ENCODE results near the gene CNGB1.

The CNGB1 gene

GRCh38 chr16:57958544-57958943 is 12.4 kb downstream of the CNGB1 start:
- TF ChIP-seq TAF1 (IDR thresholded peaks at IDR 0.05; ENCODE audit: low read depth): no peak
- peak; percentile 65 for TF ChIP-seq TEAD4 (IDR thresholded peaks at IDR 0.05)
- no peak for TF ChIP-seq RAD21 (IDR thresholded peaks at IDR 0.05; ENCODE audit: low read depth)
- no peak for TF ChIP-seq TCF12 (IDR thresholded peaks at IDR 0.05; ENCODE audit: low read depth)
- TF ChIP-seq MAX (IDR thresholded peaks at IDR 0.05): no peak
- no peak for TF ChIP-seq ZBTB7A (IDR thresholded peaks at IDR 0.05; ENCODE audit: low read depth)

DNA sequence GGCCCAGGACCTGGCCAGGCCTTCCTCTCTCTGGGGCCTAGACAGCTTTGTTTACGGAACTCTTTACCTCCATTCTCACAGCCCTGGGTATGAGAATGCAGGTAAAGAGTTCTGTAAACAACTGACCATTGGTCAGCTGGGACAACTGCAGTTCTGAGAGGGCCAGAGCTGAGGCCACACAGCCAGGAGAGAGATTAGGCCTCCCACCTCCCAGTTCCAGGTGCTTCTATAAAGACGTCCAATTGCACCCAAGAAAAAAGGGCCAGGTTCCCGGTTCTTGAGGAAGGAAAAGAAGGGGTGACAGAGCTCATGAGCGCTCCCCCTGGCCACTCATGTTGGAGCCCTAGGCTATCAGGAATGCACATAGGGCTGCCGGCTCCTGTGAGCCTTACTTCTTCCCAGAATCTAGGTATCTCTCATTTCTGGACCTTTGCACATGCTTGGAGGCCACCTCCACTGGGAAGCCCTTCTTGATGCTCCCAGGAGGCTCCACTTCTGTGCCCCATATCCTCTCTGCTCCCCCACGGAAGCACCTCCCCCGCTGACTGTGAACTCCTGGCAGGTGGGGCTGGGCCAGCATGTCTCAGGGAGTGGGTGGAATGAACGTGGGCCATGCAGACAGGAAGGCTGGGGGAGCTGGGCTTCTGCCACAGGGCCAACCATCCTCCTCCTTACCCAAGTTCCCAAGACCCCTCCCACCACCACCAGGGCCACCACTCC is 13.1 kb downstream of the CNGB1 start:
- TF ChIP-seq EGR1 (IDR thresholded peaks at IDR 0.05): no peak
- TF ChIP-seq, protein P1, sequence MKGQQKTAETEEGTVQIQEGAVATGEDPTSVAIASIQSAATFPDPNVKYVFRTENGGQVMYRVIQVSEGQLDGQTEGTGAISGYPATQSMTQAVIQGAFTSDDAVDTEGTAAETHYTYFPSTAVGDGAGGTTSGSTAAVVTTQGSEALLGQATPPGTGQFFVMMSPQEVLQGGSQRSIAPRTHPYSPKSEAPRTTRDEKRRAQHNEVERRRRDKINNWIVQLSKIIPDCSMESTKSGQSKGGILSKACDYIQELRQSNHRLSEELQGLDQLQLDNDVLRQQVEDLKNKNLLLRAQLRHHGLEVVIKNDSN (IDR thresholded peaks at IDR 0.05): no peak
- no peak for TF ChIP-seq RAD21 (IDR thresholded peaks at IDR 0.05; ENCODE audit: low read depth)
- TF ChIP-seq NFIC (IDR thresholded peaks at IDR 0.05): no peak
- no peak for TF ChIP-seq YY1 (IDR thresholded peaks at IDR 0.05; ENCODE audit: low read depth)
- no peak for TF ChIP-seq FOXM1 (IDR thresholded peaks at IDR 0.05; ENCODE audit: borderline replicate concordance, low read depth)
- no peak for TF ChIP-seq ZBTB7A (IDR thresholded peaks at IDR 0.05; ENCODE audit: low read depth)
- no peak for TF ChIP-seq TEAD4 (IDR thresholded peaks at IDR 0.05)

GRCh38 chr16:57956924-57957672 is 13.8 kb downstream of the CNGB1 start:
- TF ChIP-seq TEAD4 (IDR thresholded peaks at IDR 0.05) (no peak), EP300 (IDR thresholded peaks at IDR 0.05; ENCODE audit: borderline replicate concordance) (no peak), NFIC (IDR thresholded peaks at IDR 0.05) (no peak), ZBTB7A (IDR thresholded peaks at IDR 0.05; ENCODE audit: low read depth) (no peak), TAF1 (IDR thresholded peaks at IDR 0.05; ENCODE audit: low read depth) (no peak), CEBPB (IDR thresholded peaks at IDR 0.05) (no peak), TCF12 (IDR thresholded peaks at IDR 0.05; ENCODE audit: low read depth) (no peak), RAD21 (IDR thresholded peaks at IDR 0.05; ENCODE audit: low read depth) (no peak), MAX (IDR thresholded peaks at IDR 0.05) (no peak), FOXM1 (IDR thresholded peaks at IDR 0.05; ENCODE audit: borderline replicate concordance, low read depth) (no peak), EGR1 (IDR thresholded peaks at IDR 0.05) (no peak)
- TF ChIP-seq, protein P1 (IDR thresholded peaks at IDR 0.05): no peak

DNA sequence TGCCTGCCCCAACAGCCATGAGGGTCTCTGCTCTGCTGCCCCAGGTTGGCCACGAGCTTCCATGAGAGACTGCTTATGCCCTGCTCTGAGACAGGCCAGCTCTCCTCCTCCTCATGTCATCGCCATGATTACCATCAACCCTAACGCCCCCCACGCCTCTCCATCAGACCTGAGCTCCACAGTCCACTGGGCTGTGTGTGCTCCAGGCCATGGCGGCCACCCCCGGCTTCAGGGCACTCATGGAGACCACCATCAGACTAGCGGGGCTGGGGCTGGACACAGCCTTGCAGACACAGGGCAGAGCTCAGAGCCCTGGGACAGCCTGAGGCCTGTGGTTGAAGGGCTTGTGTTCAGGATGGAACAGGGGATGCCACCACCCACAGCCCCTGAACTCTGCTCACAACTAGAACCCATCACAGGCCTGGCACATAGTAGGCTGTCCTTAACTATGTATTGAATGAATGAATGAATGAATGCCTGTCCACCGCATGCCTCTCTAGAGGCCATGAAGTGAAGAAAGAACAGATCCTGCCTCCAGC is 14.6 kb downstream of the CNGB1 start:
- TF ChIP-seq YY1 (IDR thresholded peaks at IDR 0.05; ENCODE audit: low read depth) (no peak), CREB1 (IDR thresholded peaks at IDR 0.05; ENCODE audit: low read depth) (no peak), NFIC (IDR thresholded peaks at IDR 0.05) (no peak), TEAD4 (IDR thresholded peaks at IDR 0.05) (no peak), TCF12 (IDR thresholded peaks at IDR 0.05; ENCODE audit: low read depth) (no peak), EP300 (IDR thresholded peaks at IDR 0.05; ENCODE audit: borderline replicate concordance) (no peak), CEBPB (IDR thresholded peaks at IDR 0.05) (no peak), ZBTB7A (IDR thresholded peaks at IDR 0.05; ENCODE audit: low read depth) (no peak), TAF1 (IDR thresholded peaks at IDR 0.05; ENCODE audit: low read depth) (no peak), FOXM1 (IDR thresholded peaks at IDR 0.05; ENCODE audit: borderline replicate concordance, low read depth) (no peak)

GRCh38 chr16:57955572-57956188 is 15.2 kb downstream of the CNGB1 start:
- TF ChIP-seq TEAD4 (IDR thresholded peaks at IDR 0.05) (no peak), NFIC (IDR thresholded peaks at IDR 0.05) (peak; percentile 42; the same call in 1 of the 2 replicates)

DNA sequence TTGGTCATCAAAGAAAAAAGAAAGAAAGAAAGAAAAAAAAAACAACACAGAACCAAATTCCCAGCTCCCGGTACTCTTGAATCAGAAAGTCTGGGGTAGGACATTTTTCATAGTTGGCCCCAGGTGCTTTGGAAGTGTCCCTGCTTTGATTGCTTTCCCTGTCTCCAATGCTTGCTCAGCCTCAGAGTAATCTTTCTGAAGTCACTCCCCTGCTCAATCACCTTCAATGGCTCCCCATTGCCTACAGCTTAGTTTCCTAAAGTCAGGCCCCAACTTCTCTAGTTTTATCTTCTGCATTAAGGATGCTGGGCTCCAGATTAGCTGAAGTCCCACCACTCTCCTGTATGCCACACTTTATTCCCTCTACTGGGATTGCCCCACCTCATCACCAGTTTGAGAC is 17.1 kb downstream of the CNGB1 start:
- TF ChIP-seq REST (IDR thresholded peaks at IDR 0.05; ENCODE audit: low read depth) (no peak), CREB1 (IDR thresholded peaks at IDR 0.05; ENCODE audit: low read depth) (no peak), MAX (IDR thresholded peaks at IDR 0.05) (no peak), FOXM1 (IDR thresholded peaks at IDR 0.05; ENCODE audit: borderline replicate concordance, low read depth) (no peak), NFIC (IDR thresholded peaks at IDR 0.05) (no peak), CEBPB (IDR thresholded peaks at IDR 0.05) (no peak), EP300 (IDR thresholded peaks at IDR 0.05; ENCODE audit: borderline replicate concordance) (no peak), EGR1 (IDR thresholded peaks at IDR 0.05) (no peak), RAD21 (IDR thresholded peaks at IDR 0.05; ENCODE audit: low read depth) (no peak), TAF1 (IDR thresholded peaks at IDR 0.05; ENCODE audit: low read depth) (no peak), YY1 (IDR thresholded peaks at IDR 0.05; ENCODE audit: low read depth) (no peak), ZBTB7A (IDR thresholded peaks at IDR 0.05; ENCODE audit: low read depth) (no peak), TCF12 (IDR thresholded peaks at IDR 0.05; ENCODE audit: low read depth) (no peak), TEAD4 (IDR thresholded peaks at IDR 0.05) (no peak)
- TF ChIP-seq, protein P1 (IDR thresholded peaks at IDR 0.05): no peak
